22Rv1 (cell line): ENCODE measurements around the gene JMJD1C.

Experiments used
- ZFX ChIP-seq: fragments of 450-650 bp; IDR thresholded peaks from 2 replicates; pipeline ENCODE4 v1.6.1; 2017; ENCODE audit warnings: antibody characterized with exemption, borderline replicate concordance
- TF ChIP-seq, protein P1 (sequence below): fragments of 450-650 bp; IDR thresholded peaks from 2 replicates; pipeline ENCODE4 v1.5.1; 2017; ENCODE audit warnings: mild to moderate bottlenecking

DNA sequence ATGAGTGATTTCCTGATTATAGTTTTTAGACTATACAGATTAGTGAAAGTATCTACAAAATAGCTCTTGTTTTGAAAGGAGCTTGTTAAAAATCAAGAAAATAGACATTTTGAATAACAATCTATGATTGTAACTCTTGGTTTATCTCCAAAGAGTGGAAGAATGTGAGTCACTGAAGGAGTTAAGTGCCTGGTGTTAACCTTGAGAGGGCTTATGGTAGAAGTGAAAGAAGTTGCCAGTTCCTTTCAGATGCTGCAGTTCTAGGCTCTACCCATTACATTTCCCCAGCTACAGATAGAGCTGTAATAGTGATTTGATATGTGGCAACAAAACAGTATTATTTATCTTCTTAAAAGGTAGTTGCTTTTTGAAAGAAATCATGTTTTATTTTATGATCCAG is 320.0 kb downstream of the JMJD1C start:
- TF ChIP-seq, protein P1, sequence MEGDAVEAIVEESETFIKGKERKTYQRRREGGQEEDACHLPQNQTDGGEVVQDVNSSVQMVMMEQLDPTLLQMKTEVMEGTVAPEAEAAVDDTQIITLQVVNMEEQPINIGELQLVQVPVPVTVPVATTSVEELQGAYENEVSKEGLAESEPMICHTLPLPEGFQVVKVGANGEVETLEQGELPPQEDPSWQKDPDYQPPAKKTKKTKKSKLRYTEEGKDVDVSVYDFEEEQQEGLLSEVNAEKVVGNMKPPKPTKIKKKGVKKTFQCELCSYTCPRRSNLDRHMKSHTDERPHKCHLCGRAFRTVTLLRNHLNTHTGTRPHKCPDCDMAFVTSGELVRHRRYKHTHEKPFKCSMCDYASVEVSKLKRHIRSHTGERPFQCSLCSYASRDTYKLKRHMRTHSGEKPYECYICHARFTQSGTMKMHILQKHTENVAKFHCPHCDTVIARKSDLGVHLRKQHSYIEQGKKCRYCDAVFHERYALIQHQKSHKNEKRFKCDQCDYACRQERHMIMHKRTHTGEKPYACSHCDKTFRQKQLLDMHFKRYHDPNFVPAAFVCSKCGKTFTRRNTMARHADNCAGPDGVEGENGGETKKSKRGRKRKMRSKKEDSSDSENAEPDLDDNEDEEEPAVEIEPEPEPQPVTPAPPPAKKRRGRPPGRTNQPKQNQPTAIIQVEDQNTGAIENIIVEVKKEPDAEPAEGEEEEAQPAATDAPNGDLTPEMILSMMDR: no peak
- TF ChIP-seq ZFX: no peak
